ENCODE data around the gene SEMA6B.
A peak's percentile ranks its signal among the peaks of the same experiment; 100 is the strongest.
"Not testable (repeated sequence)": the region's sequence is repeated elsewhere in the genome, so short reads cannot be mapped to it uniquely, and the experiment has no call there.

The SEMA6B gene, protein sequence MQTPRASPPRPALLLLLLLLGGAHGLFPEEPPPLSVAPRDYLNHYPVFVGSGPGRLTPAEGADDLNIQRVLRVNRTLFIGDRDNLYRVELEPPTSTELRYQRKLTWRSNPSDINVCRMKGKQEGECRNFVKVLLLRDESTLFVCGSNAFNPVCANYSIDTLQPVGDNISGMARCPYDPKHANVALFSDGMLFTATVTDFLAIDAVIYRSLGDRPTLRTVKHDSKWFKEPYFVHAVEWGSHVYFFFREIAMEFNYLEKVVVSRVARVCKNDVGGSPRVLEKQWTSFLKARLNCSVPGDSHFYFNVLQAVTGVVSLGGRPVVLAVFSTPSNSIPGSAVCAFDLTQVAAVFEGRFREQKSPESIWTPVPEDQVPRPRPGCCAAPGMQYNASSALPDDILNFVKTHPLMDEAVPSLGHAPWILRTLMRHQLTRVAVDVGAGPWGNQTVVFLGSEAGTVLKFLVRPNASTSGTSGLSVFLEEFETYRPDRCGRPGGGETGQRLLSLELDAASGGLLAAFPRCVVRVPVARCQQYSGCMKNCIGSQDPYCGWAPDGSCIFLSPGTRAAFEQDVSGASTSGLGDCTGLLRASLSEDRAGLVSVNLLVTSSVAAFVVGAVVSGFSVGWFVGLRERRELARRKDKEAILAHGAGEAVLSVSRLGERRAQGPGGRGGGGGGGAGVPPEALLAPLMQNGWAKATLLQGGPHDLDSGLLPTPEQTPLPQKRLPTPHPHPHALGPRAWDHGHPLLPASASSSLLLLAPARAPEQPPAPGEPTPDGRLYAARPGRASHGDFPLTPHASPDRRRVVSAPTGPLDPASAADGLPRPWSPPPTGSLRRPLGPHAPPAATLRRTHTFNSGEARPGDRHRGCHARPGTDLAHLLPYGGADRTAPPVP

DNA sequence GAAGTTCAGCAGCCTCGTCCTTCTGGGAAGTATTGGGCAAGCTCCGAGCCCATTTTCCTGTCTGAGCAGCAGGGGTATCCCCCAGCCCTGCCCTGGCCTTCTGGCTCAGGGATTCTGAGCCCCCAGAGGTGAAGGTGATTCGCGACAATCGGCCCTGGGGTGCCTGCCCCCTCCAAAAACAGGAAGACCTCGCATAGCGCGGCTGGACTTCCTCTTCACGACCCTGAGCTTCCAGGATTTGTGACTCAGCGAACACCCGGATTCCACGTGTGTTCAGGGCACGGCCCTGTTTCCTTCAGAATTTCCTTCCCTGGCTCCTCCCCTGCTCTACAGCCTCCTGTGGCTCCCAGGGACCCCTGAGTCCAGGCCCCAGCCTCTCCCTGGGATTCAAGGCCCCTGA lies at the start of gene SEMA6B:
TSS of gene SEMA6B (minus strand) at position 116 of the 400 bp plus-strand sequence. CDS start 1,227 bp downstream, outside the sequence.
- no peak for DNase-seq (ENCODE audit: low read depth)

DNA sequence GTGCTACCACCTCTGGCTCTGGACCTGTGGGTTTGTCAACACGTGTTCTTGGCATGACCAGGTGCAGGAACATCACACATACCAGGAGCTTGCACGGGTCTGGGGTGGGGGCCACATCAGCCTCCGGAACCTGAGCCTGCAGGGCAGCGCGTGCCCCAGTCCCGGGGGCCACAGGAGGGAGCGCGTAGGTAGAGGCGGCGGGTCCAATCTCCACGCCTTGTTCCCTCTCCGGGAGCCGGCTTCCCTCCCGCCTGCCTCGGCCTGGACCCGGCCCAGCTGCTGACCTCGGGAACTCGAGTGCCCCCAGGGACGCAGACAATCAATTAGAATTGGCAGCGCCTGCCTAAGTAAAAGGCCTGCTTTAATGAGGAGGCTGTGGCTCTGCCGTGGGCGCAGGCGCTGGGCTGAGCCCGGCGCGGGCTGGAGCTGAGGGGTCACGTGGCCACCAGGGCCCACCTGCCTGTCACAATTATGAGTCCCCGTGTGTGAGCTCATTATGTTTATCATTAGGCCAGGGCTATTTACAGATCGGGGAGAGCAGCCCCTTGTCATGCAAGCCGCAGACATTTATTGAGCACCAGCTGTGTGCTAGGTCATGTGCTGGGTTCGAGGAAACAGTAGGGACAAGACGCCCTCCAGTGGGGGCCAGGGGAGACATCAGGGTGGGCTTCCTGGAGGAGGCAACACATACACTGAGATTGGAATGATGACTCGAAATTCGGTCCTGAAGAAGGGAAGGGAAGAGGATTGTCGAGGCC lies 47.6 kb upstream of the SEMA6B start:
- no peak for DNase-seq (ENCODE audit: low read depth)

DNA sequence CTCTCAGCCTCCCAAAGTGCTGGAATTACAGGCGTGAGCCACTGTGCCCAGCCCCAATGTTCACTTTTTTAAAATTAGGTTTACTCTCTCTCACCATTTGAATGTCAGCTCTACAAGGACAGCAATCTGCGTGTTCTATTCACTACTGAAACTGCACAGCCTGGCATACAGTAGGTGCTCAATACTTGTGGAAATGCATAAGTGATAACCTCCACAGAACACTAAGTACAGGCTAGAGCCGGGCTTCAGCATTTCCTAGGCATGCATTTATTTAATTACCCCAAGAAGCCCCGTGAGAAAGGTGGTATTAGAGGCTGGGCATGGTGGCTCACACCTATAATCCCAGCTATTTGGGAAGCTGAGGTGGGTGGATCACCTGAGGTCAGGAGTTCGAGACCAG lies 46.7 kb upstream of the SEMA6B start:
- DNase-seq (ENCODE audit: low read depth): no peak

DNA sequence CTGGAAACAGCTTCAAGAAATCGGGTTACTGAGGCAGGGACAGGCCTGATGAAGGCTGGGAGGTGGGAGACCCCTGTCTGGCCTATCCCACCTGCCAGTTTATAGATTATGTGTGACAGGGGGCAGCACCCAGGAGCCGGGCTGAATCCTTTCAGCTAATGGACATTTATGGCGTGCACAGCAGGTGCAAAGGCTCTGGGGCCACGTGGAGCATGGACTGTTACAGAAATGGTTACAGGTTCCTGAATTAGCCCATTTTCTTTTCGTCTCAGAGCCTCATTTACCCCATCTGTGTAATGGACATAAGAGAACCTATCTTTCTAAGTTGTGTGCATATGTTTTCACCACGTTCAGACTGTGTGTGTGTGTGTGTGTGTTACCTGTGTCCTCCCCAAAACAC lies 45.4 kb upstream of the SEMA6B start:
- no peak for DNase-seq (ENCODE audit: low read depth)

DNA sequence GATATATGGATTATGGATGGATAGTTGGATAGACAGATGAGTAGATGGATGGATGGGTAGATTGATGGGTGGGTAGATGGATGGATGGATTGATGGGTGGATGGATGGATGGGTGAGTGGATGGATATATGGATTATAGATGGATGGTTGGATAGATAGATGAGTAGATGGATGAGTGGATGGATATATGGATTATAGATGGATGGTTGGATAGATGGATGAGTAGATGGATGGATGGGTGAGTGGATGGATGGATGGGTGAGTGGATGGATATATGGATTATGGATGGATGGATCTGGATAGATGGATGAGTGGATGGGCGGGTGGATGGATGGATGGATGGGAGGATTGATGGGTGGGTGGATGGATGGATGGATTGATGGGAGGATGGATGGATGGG lies 43.4 kb upstream of the SEMA6B start:
- no peak for DNase-seq (ENCODE audit: low read depth)

DNA sequence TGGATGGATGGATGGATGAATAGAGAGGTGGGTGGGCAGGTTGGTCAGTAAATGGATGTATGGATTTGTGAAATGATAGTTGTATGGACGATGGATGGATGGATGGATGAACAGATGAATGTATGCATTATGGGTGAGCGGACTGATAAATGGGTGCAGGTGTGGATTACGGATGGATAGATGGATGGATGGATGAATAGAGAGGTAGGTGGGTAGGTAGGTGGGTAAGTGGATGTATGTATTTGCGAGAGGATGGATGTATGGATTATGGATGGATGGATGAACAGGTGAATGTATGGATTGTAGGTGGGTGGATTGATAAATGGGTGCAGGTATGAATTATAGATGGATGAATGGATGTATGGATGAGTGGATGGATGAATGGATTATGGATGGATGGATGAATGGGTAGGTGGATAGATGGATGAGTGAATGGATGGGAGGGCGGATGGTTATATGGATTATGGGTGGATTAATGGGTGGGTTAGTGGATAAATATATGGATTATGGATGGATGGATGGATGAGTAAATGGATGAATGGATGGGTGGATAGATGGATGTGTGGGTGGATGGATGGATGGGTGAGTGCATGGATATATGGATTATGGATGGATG lies 42.8 kb upstream of the SEMA6B start:
- DNase-seq (ENCODE audit: low read depth): no peak

DNA sequence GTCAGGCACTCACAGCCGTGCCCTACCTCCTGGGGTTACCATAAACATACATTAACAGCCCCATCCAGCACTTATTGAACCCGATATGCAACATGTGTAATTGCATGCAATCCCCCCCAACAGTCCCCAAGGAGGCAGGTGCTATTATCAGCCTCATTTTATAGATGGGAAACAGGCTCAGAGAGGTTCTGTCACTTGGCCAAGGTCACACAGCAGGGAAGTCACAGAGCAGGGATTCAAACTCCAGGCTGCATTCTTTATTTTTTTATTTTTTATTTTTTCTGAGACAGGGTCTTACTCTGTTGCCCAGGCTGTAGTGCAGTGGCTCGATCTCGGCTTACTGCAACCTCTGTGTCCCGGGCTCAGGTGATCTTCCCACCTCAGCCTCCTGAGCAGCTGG lies 41.4 kb upstream of the SEMA6B start:
- DNase-seq (ENCODE audit: low read depth): no peak

DNA sequence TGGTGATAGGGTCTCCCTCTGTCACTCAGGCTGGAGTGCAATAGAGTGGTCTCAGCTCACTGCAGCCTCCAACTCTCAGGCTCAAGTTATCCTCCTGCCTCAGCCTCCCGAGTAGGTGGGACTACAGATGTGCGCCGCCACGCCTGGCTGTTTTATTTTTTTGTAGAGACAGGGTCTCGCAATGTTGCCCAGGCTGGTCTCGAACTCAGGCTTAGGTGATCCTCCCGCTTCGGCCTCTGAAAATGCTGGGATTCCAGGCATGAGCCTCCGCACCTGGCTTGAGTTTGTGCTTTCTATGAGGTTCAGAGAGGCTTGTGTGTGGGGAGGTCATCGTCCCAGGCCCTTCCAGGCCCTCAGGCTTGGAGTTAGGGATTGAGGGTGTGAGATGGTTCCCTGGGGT lies 40.6 kb upstream of the SEMA6B start:
- DNase-seq (ENCODE audit: low read depth): no peak

DNA sequence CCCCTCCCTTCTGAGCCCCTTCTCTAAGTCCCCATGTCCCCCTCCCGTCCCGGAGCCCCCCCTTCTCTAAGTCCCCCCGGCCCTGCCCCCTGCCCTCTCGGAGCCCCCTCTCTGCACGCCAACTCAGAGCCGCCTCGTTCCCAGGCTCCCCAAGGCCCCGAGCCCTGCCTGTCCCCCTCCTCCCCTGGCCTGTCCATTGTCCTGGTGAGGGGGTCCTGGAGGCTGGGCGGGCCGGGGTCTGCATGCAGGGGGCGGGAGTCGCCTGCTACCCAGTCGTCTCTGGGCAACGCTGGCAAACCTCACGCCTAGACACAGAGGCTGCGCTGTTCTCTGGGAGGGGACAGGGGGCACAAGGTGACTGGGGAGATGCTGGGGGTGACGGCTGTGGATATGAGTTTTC lies 39.2 kb upstream of the SEMA6B start:
- DNase-seq (ENCODE audit: low read depth): no peak

DNA sequence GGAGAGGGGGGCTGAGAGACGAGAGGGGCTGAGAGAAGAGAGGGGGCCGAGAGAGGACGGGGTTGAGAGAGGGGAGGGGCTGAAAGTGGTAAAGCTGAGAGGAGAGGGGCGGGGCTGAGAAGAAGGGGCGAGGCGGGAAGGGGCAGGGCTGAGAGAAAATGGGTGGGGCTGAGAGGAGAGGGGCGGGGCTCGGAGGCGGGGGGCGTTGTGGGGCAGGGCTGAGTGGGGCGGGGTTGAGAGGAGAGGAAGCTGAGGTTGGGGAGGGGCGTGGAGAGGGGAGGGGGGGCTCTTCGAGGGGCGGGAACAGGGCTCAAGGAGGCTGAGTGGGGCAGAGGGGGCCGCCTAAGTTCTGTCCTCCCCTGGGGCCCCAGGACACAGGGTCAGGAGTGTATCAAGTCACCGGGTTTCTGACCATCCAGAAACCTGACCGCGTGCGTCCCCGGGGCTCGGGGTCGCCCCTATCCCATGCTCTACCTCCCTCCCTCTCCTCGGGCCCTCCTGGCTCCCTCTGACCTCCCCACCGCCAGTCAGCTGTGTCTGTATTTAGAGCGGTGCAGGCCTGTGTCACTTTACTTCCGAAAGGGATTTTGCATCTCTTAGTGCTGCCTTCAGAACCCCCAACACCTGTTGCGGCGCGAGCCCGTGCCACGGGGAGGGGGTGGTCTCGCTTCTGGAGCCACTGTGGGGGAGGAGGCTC lies 38.6 kb upstream of the SEMA6B start:
- peak; percentile 8 for DNase-seq (ENCODE audit: low read depth)

DNA sequence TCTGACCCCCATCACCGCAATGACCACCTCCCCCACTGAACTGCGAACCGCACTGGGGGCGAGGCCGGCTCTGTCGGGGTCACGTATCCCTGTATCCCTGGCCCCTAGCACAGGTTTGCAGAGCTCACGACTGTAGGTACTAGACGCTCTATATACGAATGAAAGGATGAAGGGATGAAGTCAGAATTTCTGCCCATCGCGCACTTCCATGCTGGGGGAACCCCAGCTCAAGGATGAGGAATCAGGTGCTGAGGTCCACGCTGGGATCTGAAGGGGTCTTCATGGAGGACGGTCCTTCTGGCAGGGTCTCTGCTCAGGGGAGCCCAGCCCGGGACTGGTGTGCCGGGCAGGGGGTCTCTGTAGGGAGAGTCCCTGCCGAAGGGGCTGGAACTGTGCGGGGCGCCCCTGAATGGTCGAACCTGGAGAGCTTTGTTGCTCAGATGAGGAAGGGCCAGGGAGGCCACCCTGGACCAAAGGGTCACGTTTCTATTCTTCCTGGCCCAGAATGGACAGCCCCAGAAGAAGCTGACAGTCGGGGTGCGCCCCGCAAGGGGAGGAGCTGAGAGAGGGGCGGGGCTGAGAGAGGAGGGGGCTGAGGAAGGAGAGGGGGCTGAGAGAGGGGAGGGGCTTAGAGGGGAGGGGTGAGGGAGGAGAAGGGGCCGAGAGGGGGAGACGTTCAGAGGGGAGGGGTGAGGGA lies 37.9 kb upstream of the SEMA6B start:
- DNase-seq (ENCODE audit: low read depth): no peak

DNA sequence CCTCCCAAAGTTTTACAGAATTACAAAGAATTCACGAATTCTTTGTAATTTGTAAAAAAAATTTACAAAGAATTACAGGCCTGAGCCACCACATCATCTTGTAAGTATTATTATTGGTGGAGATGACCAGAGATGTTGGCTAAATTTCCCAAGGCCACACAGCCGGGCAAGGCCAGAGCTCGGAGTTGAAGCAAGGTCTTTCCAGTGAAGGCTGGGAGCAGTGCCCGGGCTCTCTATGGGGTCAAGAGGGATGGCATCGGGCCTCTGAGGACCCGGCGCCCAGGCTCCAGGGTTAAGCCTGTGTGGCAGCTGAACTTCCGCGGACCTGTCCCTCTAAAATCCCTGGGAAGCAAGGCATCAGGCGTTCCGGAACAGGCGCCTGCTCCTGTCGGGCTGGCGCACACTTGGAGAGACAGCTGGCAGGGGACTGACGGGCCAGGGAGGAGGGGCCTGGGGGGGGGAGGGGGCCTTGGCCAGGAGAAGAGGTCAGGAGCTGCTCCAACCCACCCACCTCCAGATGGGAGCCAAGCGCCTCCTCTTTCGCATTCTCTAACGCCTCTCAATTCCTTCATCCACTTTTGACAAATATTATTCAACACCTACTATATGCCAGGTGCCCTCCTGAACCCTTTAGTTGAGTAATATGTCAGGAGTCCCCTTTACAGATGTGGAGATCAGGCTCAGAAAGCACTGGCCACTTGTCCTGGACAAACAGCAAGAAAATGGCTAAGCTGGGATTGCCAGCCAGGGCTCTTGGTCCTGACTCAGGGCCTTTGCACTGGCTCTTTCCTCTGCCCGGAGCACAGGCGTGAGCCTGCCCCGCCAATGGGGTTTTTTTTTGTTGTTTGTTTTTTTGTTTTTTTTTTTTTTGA lies 36.8 kb upstream of the SEMA6B start:
- no peak for DNase-seq (ENCODE audit: low read depth)

DNA sequence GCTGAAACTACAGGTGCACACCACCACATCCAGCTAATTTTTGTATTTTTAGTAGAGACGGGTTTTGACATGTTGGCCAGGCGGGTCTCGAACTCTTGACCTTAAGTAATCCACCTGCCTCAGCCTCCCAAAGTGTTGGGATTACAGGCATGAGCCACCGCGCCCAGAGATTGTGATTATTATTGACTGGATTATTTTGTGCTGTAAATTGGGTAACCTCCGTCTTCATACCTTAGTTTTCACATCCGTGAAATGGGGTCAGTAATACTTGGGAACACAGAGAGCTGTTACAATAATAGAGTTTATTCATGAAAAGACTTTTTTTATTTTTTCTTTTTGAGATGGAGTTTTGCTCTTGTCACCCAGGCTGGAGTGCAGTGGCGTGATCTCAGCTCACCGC lies 35.7 kb upstream of the SEMA6B start:
- DNase-seq (ENCODE audit: low read depth): not testable (repeated sequence)

DNA sequence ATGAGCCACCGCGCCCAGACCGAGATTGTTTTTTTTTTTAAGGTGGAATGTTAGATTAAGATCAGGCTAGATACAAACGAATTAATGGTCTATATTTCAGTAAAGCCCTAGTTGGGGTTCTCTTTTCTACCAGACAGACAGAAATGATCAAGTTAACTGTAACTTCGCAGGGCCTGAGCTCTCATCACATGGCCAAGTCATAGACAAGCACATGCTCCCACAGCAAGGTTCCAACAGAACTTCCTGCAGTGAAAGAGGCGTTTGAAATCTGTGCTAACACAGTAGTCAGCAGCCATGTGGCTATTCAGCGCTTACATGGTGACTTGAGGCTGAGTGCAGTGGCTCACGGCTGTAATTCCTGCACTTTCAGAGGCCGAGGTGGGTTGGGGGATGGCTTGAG lies 34.7 kb upstream of the SEMA6B start:
- DNase-seq (ENCODE audit: low read depth): no peak

DNA sequence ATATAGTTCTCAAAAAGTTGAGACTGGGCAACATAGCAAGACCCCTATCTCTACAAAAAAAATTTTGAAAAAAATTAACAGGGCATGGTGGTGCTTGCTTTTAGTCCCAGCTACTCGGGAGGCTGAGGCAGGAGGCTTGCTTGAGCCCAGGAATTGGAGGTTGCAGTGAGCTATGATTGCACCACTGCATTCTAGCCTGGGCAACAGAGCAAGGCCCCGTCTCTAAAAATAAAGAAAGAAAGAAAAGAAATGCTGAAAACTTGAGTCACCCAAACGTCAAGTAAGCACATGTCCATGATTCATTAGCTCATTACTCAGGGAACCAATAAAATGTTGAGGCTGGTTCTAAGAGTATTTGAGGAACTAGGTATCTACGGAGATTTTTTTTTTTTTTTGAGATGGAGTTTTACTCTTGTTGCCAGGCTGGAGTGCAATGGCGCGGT lies 33.9 kb upstream of the SEMA6B start:
- DNase-seq (ENCODE audit: low read depth): no peak

DNA sequence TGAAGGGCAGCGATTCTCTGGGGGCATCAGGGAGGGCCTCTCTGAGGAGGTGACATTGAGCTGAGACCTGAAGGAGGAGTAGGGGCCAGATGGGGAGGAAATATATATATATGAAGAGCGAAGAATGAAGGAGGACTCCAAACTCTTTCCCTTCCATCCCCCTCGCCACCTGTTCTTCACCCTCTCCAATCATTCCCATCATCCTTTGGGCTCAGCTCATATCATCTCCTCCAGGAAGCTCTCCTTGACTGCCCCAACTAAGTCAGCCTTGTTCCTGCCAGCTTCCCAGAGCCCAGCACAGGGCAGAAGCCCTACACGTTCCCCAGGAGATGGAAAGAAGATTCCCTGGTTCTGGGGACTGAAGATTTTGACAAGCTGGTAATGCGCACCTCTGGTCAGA lies 33.0 kb upstream of the SEMA6B start:
- no peak for DNase-seq (ENCODE audit: low read depth)

DNA sequence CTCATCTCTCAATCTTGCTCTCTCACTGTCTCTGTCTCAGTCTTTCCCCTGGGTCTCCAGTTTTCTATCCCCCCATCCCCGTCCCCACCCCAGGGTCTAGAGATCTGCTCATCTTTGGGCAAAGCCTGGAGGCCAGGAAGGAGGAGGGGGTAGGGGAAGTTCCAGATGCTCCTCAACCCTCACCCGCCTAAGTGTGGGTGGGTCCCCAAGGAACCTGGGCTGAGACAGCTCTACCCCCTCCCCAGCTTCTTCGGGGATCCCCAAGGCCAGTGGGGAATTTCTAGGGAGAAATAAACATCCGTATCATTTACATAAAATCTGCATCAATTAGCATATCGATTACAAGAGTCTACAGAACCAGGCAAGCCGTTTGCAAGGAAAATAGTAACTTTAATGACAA lies 31.8 kb upstream of the SEMA6B start:
- no peak for DNase-seq (ENCODE audit: low read depth)

DNA sequence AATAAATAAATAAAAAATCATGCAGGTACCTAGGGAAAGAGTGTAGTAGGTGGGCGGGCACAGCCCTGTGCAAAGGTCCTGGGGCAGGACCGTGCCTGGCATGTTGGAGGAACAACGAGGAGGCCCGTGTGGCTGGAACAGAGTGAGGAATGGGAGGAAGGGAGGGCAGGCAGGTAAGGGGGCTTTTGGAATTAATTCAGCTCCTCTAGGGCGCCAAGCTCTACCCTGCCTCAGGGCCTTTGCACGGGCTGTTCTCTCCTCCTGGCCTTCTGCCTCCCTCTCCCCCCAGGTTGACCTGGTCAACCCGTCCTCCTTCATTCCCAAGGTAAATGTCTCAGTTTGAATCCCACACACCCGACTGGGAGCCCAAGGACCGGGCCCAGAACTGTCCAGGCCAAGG lies 31.1 kb upstream of the SEMA6B start:
- DNase-seq (ENCODE audit: low read depth): no peak

DNA sequence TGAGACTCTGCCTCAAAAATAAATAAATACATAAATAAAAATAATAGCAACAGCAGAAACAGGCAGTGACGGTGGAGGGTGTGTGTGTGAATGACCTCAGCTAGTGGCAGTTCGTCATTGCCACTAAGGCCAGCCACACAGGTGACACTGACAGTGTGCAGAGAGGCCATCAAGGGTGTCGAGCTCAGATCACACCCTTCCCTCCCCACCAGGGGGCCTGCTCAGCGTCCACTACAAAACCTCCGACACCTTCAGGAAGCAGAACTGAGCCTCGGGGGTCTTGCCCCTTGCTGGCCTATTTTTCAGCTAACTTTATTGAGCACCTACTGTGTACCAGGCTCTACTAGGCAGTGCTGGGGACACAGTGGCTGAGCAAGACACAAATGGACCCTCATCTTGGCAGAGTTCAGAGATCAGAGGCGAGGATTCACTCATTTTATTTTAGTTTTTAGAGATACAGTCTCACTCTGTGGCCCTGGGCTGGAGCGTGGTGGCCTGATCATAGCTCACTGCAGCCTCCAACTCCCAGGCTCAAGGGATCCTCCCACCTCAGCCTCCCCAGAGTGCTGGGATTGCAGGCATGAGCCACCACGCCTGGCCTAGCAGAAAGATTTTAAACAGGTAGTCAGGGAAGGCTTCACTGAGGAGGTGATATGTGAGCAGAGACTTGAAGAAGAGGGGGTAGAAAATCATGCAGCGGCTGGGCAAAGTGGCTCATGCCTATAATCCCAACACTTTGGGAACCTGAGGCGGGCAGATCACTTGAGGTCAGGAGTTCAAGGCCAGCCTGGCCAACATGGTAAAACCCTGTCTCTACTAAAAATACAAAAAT lies 30.3 kb upstream of the SEMA6B start:
- no peak for DNase-seq (ENCODE audit: low read depth)
